H1 (cell line): Measurements from ENCODE around the gene FCRL6. TPM values are rescaled to one million over a fixed set of nuclear protein-coding genes. Genes with fewer than 3 reads are reported as not detected.

Experiments used
- CTCF ChIA-PET: fragments of 300-600 bp; sonication (Branson Sonifier 250); formaldehyde crosslinking; loops from one replicate; lab custom pipeline; 2021; ENCODE audit not compliant: partially characterized antibody; lab: Charles Lee
- POLR2A ChIA-PET: fragments of 300-600 bp; sonication (Branson Sonifier 250); formaldehyde crosslinking; loops from one replicate; lab custom pipeline; 2021; ENCODE audit warnings: inconsistent platforms; ENCODE audit not compliant: partially characterized antibody; lab: Charles Lee
- DNase-seq, 2 experiments: peaks; one replicate each; pipeline versions ENCODE4 v3.0.0 to v3.0.0-alpha.2; 2010 to 2022; ENCODE audit warnings: low spot score in 2 of 2, low read depth in 1 of 2, mixed read lengths in 1 of 2
- FAIRE-seq: peaks from 2 replicates; lab custom pipeline; 2011; peaks lifted over from hg19 to GRCh38; lab: Jason Lieb, UNC
- H2AFZ ChIP-seq: 2 replicates; pipeline ENCODE4 v1.8.1; 2012; ENCODE audit warnings: low read length, inconsistent platforms
- H2AK5ac ChIP-seq: 2 replicates; pipeline ENCODE4 v1.6.1; 2013; ENCODE audit warnings: low read depth, low read length
- H2BK120ac ChIP-seq: replicated peaks from 2 replicates; pipeline ENCODE3; 2013; ENCODE audit warnings: low read depth, low read length, inconsistent platforms
- H2BK12ac ChIP-seq: 2 replicates; pipeline ENCODE4 v1.6.1; 2013; ENCODE audit warnings: low read depth, low read length
- H2BK15ac ChIP-seq: 2 replicates; pipeline ENCODE4 v1.6.1; 2013; ENCODE audit warnings: low read length
- H2BK20ac ChIP-seq: 2 replicates; pipeline ENCODE4 v1.6.1; 2013; ENCODE audit warnings: low read length
- H2BK5ac ChIP-seq: 2 replicates; pipeline ENCODE4 v1.6.1; 2013; ENCODE audit warnings: low read depth, low read length
- H3K14ac ChIP-seq: 2 replicates; pipeline ENCODE4 v1.6.1; 2013; ENCODE audit warnings: inconsistent platforms; ENCODE audit not compliant: insufficient read length
- H3K18ac ChIP-seq: 2 replicates; pipeline ENCODE4 v1.6.1; 2013; ENCODE audit warnings: low read length; ENCODE audit errors: extremely low read depth
- H3K23ac ChIP-seq: 2 replicates; pipeline ENCODE4 v1.6.1; 2013; ENCODE audit warnings: inconsistent platforms; ENCODE audit not compliant: insufficient read length
- H3K23me2 ChIP-seq: 2 replicates; pipeline ENCODE4 v1.6.1; 2013; ENCODE audit warnings: low read depth, low read length
- H3K27ac ChIP-seq: 2 replicates; pipeline ENCODE4 v1.6.1; 2011; ENCODE audit warnings: low read depth, low read length, inconsistent platforms
- H3K27me3 ChIP-seq, 4 experiments: replicated peaks in 1 of 4; 1 replicate in 1 of 4; 2 replicates in 3 of 4; pipeline versions ENCODE4 v1.6.1 to v1.8.1; 2011 to 2013; ENCODE audit warnings: low read length in 3 of 4, mild to moderate bottlenecking in 3 of 4, inconsistent platforms in 2 of 4, mixed read lengths in 2 of 4, moderate library complexity in 1 of 4; ENCODE audit not compliant: control insufficient read depth in 3 of 4, insufficient read depth in 3 of 4; ENCODE audit errors: extremely low read depth in 1 of 4
- H3K36me3 ChIP-seq, 4 experiments: 2 replicates each; pipeline versions ENCODE4 v1.6.1 to v1.8.1; 2011 to 2013; ENCODE audit warnings: mild to moderate bottlenecking in 4 of 4, low read length in 3 of 4, moderate library complexity in 2 of 4, control low read depth in 1 of 4, inconsistent platforms in 1 of 4; ENCODE audit not compliant: insufficient read depth in 4 of 4, control insufficient read depth in 2 of 4
- H3K4ac ChIP-seq: replicated peaks from 2 replicates; pipeline ENCODE3; 2013; ENCODE audit warnings: low read length, low read depth, mixed read lengths, inconsistent platforms; ENCODE audit not compliant: insufficient read length
- H3K4me1 ChIP-seq, 4 experiments: replicated peaks in 1 of 4; 1 replicate in 1 of 4; 2 replicates in 3 of 4; pipeline versions ENCODE4 v1.6.1 to v1.8.1; 2011 to 2013; ENCODE audit warnings: low read length in 3 of 4, inconsistent platforms in 2 of 4, mixed read lengths in 1 of 4; ENCODE audit not compliant: insufficient read depth in 4 of 4, control insufficient read depth in 3 of 4
- H3K4me2 ChIP-seq, 2 experiments: 2 replicates each; pipeline versions ENCODE4 v1.6.1 to v1.8.1; 2011 to 2013; ENCODE audit warnings: low read depth in 2 of 2, low read length in 2 of 2, control low read depth in 1 of 2, inconsistent platforms in 1 of 2, mild to moderate bottlenecking in 1 of 2; ENCODE audit not compliant: insufficient read depth in 1 of 2
- H3K4me3 ChIP-seq, 4 experiments: fragments of 200-600, 300-600 bp in 1 of 4; sonication (generic), shearing (Covaris generic), sonication (Bioruptor Twin) in 1 of 4; 2 replicates each; pipeline versions ENCODE4 v1.5.1 to v1.8.1; 2011 to 2016; ENCODE audit warnings: low read length in 4 of 4, low read depth in 3 of 4, control low read depth in 2 of 4, inconsistent platforms in 2 of 4, mild to moderate bottlenecking in 2 of 4, mixed read lengths in 1 of 4, moderate library complexity in 1 of 4; ENCODE audit not compliant: insufficient read depth in 2 of 4; ENCODE audit errors: extremely low read depth in 1 of 4
- H3K56ac ChIP-seq: replicated peaks from 2 replicates; pipeline ENCODE3; 2013; ENCODE audit warnings: low read depth, mild to moderate bottlenecking, mixed read lengths, low read length, inconsistent platforms; ENCODE audit not compliant: insufficient read length
- H3K79me1 ChIP-seq: 2 replicates; pipeline ENCODE4 v1.6.1; 2013; ENCODE audit warnings: low read depth, low read length, control low read depth
- H3K79me2 ChIP-seq, 2 experiments: 2 replicates each; pipeline versions ENCODE4 v1.6.1 to v1.8.1; 2012 to 2013; ENCODE audit warnings: low read length in 2 of 2, mild to moderate bottlenecking in 2 of 2, inconsistent platforms in 1 of 2; ENCODE audit not compliant: insufficient read depth in 2 of 2, control insufficient read depth in 1 of 2
- H3K9ac ChIP-seq, 4 experiments: replicated peaks in 1 of 4; 1 replicate in 1 of 4; 2 replicates in 3 of 4; pipeline versions ENCODE4 v1.6.1 to v1.8.1; 2011 to 2013; ENCODE audit warnings: low read depth in 3 of 4, low read length in 3 of 4, control low read depth in 2 of 4, mild to moderate bottlenecking in 2 of 4, moderate library complexity in 2 of 4, inconsistent platforms in 1 of 4; ENCODE audit errors: extremely low read depth in 1 of 4
- H3K9me3 ChIP-seq, 2 experiments: 2 replicates each; pipeline versions ENCODE4 v1.6.1 to v1.8.1; 2012 to 2013; ENCODE audit warnings: mild to moderate bottlenecking in 2 of 2, moderate library complexity in 2 of 2, control low read depth in 1 of 2, inconsistent platforms in 1 of 2, low read depth in 1 of 2, low read length in 1 of 2, mixed read lengths in 1 of 2; ENCODE audit not compliant: insufficient read depth in 2 of 2
- H4K20me1 ChIP-seq, 2 experiments: replicated peaks in 1 of 2; 2 replicates each; pipeline versions ENCODE3 to v1.8.1; 2011 to 2013; ENCODE audit warnings: inconsistent platforms in 2 of 2, low read length in 2 of 2, mild to moderate bottlenecking in 1 of 2; ENCODE audit not compliant: insufficient read depth in 2 of 2, control insufficient read depth in 1 of 2
- H4K5ac ChIP-seq: 2 replicates; pipeline ENCODE4 v1.6.1; 2013; ENCODE audit warnings: low read length, low read depth, mixed read lengths, inconsistent platforms; ENCODE audit not compliant: insufficient read length
- H4K8ac ChIP-seq: 2 replicates; pipeline ENCODE4 v1.8.0; 2013; ENCODE audit warnings: mild to moderate bottlenecking, moderate library complexity, low read length, inconsistent platforms; ENCODE audit not compliant: insufficient read depth; ENCODE audit errors: extremely low read depth
- H4K91ac ChIP-seq: replicated peaks from 2 replicates; pipeline ENCODE3; 2013; ENCODE audit warnings: low read length, mixed read lengths, inconsistent platforms; ENCODE audit not compliant: insufficient read length
- CEBPB ChIP-seq: IDR thresholded peaks from 2 replicates; pipeline ENCODE4 v1.6.1; 2012; ENCODE audit warnings: low read depth, low read length
- CHD1 ChIP-seq: IDR thresholded peaks from 2 replicates; pipeline ENCODE4 v1.6.1; 2012; ENCODE audit warnings: low read depth, low read length, improper control_type of control experiment
- CHD2 ChIP-seq: IDR thresholded peaks from 2 replicates; pipeline ENCODE4 v1.6.1; 2012; ENCODE audit warnings: low read length, improper control_type of control experiment
- EGR1 ChIP-seq: IDR thresholded peaks from 2 replicates; pipeline ENCODE4 v1.6.1; 2011; ENCODE audit warnings: low read depth, low read length, borderline replicate concordance
- EP300 ChIP-seq, 2 experiments: IDR thresholded peaks; 1 replicate in 1 of 2; 2 replicates in 1 of 2; pipeline ENCODE4 v1.6.1; 2011 to 2012; ENCODE audit warnings: low read depth in 2 of 2, low read length in 2 of 2, mild to moderate bottlenecking in 2 of 2, borderline replicate concordance in 1 of 2, inconsistent platforms in 1 of 2, moderate library complexity in 1 of 2
- HDAC2 ChIP-seq, 2 experiments: fragments of 300-600 bp in 1 of 2; sonication (generic) in 1 of 2; IDR thresholded peaks; 2 replicates each; pipeline ENCODE4 v1.6.1; 2011 to 2012; ENCODE audit warnings: low read depth in 2 of 2, low read length in 2 of 2, mild to moderate bottlenecking in 2 of 2, moderate library complexity in 2 of 2, borderline replicate concordance in 1 of 2, inconsistent platforms in 1 of 2
- POU5F1 ChIP-seq: IDR thresholded peaks from 2 replicates; pipeline ENCODE4 v1.6.1; 2011; ENCODE audit warnings: low read depth, mild to moderate bottlenecking, low read length, moderate library complexity
- RAD21 ChIP-seq, 2 experiments: IDR thresholded peaks in 1 of 2; conservative IDR thresholded peaks in 1 of 2; 2 replicates each; pipeline ENCODE4 v1.6.1; 2011; ENCODE audit warnings: low read depth in 2 of 2, low read length in 2 of 2, improper control_type of control experiment in 1 of 2, inconsistent platforms in 1 of 2, mild to moderate bottlenecking in 1 of 2, moderate library complexity in 1 of 2
- RFX5 ChIP-seq: IDR thresholded peaks from 2 replicates; pipeline ENCODE4 v1.6.1; 2011; ENCODE audit warnings: low read depth, low read length, improper control_type of control experiment, borderline replicate concordance
- SIRT6 ChIP-seq: IDR thresholded peaks from one replicate; pipeline ENCODE4 v1.7.1; 2012; ENCODE audit warnings: low read length, inconsistent platforms
- SP2 ChIP-seq: IDR thresholded peaks from 2 replicates; pipeline ENCODE4 v1.6.1; 2012; ENCODE audit warnings: mild to moderate bottlenecking, low read length, inconsistent platforms
- SP4 ChIP-seq: IDR thresholded peaks from 2 replicates; pipeline ENCODE4 v1.6.1; 2012; ENCODE audit warnings: low read length, inconsistent platforms
- TBP ChIP-seq: IDR thresholded peaks from 2 replicates; pipeline ENCODE4 v1.6.1; 2011; ENCODE audit warnings: low read depth, low read length, improper control_type of control experiment
- WGBS, 2 experiments: shearing (Covaris generic) in 1 of 2; methylation state at CpG; one replicate each; pipeline versions ENCODE4 v1.1.6 to v1.1.7; 2013 to 2015; ENCODE audit warnings: low lambda C conversion rate in 2 of 2, mixed read lengths in 2 of 2, inconsistent platforms in 1 of 2, low coverage in 1 of 2, missing lambda C conversion rate in 1 of 2; ENCODE audit not compliant: insufficient replicate concordance in 2 of 2, insufficient coverage in 1 of 2, insufficient read length in 1 of 2; ENCODE audit errors: extremely low coverage in 1 of 2, missing lambda C conversion rate in 1 of 2; 5-methylcytosine and 5-hydroxymethylcytosine counted together
- polyA plus RNA-seq, 7 experiments: library from polyadenylated mRNA; depleted of rRNA in 3 of 7; stranded (reverse) in 5 of 7; unstranded in 2 of 7; fragments of >200 nt in 5 of 7; fragments of 200-250 nt in 2 of 7; gene quantifications; 1 replicate in 5 of 7; 2 replicates in 1 of 7; 4 replicates in 1 of 7; pipeline versions ENCODE4 v1.2.1 to v1.2.3, GENCODE V29; 2011 to 2013; ENCODE audit warnings: missing spikeins in 2 of 7, mixed read lengths in 2 of 7
- total RNA-seq: library from RNA; stranded (reverse); fragmentation: NEBNext Ultra II Directional; extraction: Animal tissue kit (Norgen Biotek cat#: 25700); gene quantifications from 2 replicates; pipeline ENCODE4 v1.2.1, GENCODE V29; 2021
- TF ChIP-seq, protein P1 (sequence below): IDR thresholded peaks from 2 replicates; pipeline ENCODE4 v1.6.1; 2011; ENCODE audit warnings: low read depth, mild to moderate bottlenecking, low read length; ENCODE audit not compliant: insufficient read depth

FCRL6 gene
- total and polyA plus RNA-seq, 2 of the 8 experiments (the other 6 are each of a cell fraction or from before 2014, with no cell fraction given), result not detected

DNA sequence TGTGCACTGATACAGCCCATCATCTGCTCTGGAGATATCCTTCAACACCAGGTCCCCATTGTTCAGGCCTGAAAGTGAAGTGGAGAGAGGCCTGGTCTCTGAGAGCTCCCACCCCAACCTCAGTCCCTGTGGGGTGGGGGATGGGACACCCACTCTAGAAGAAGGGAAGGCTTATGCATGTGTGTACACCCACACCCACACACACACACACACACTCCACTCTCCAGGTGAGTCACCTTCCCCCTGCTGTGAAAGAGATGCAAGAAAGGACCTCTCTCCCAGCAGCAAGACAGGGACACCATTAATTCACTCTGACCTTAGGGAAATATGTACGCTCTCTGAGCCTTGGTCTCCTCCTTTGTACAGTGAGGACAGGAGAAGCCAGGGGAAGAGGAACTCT, 54.4 kb downstream of the FCRL6 start:
- H3K18ac ChIP-seq, result no peak overlapping the region
- H2BK20ac ChIP-seq, result no peak overlapping the region
- no peak overlapping the region for H3K9ac ChIP-seq
- peaks cover 0 to under 1% (median 0%) of the 10 kb centered on the region in 4 experiments; a peak in 2 of 7 replicates for H3K4me1 ChIP-seq
- 0 out of 2 replicates have a peak overlapping the region, but pooled peaks have one; percentile 34 for H2BK12ac ChIP-seq
- peaks cover 10% of the 10 kb centered on the region; the same call in 1 of the 2 replicates for H3K23me2 ChIP-seq
- H4K20me1 ChIP-seq, result no peaks in the 10 kb centered on the region
- 89% methylated on average over 1 of the region's 1 CpG; no CpG with 5 or more reads in 1 of the 2 experiments for WGBS, 2 experiments
- ChIA-PET POLR2A (interaction anchor here (1.0 kb wide), 1 partner anchor 47 kb away, joined by 4 read pairs; no protein-coding TSS in a partner anchor), CTCF (interaction anchor here (0.7 to 14.8 kb wide), 7 partner anchors 26 to 150 kb away, joined by 3 to 111 read pairs (median 5); partner anchors contain the start of gene SLAMF8)
- no peak overlapping the region for H4K91ac ChIP-seq
- H2AFZ ChIP-seq, result no peak overlapping the region
- no peak for FAIRE-seq
- no peaks in the 10 kb centered on the region for H3K36me3 ChIP-seq
- H3K4me3 ChIP-seq, result no peak overlapping the region
- H3K9me3 ChIP-seq, result no peaks in the 10 kb centered on the region; a peak in 1 of 4 replicates
- H3K79me1 ChIP-seq, result no peaks in the 10 kb centered on the region
- H2AK5ac ChIP-seq, result no peak overlapping the region
- peaks cover 7 to 33% (median 24%) of the 10 kb centered on the region in 4 experiments for H3K27me3 ChIP-seq
- H2BK15ac ChIP-seq, result no peak overlapping the region
- H3K4me2 ChIP-seq, result no peak overlapping the region
- H3K14ac ChIP-seq, result no peak overlapping the region
- no peak overlapping the region for H3K23ac ChIP-seq
- H2BK5ac ChIP-seq, result no peak overlapping the region
- H2BK120ac ChIP-seq, result no peak overlapping the region
- H3K27ac ChIP-seq, result no peak overlapping the region
- DNase-seq, result no peak
- no peak overlapping the region for H4K8ac ChIP-seq
- no peak overlapping the region for H4K5ac ChIP-seq
- H3K56ac ChIP-seq, result no peak overlapping the region
- H3K4ac ChIP-seq, result no peak overlapping the region
- H3K79me2 ChIP-seq, result no peaks in the 10 kb centered on the region
- TF ChIP-seq EP300 (IDR thresholded peaks at IDR 0.05; ENCODE audit: borderline replicate concordance in 1 of 2, low read depth in 2 of 2, low read length in 2 of 2) (no peak), CHD2 (no peak), TBP (no peak), RFX5 (no peak), CHD1 (no peak), HDAC2 (IDR thresholded peaks at IDR 0.05; ENCODE audit: borderline replicate concordance in 1 of 2, low read depth in 2 of 2, low read length in 2 of 2) (no peak), EGR1 (no peak), POU5F1 (no peak), SP4 (no peak), CEBPB (no peak), SP2 (no peak), SIRT6 (no peak), RAD21 (IDR thresholded peaks at IDR 0.05 in 1 of 2, conservative IDR thresholded peaks at IDR 0.05 in 1 of 2; ENCODE audit: low read depth in 2 of 2, low read length in 2 of 2) (no peak)
- TF ChIP-seq, protein P1, sequence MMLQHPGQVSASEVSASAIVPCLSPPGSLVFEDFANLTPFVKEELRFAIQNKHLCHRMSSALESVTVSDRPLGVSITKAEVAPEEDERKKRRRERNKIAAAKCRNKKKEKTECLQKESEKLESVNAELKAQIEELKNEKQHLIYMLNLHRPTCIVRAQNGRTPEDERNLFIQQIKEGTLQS, result no peak
